Central memory CD8-positive, alpha-beta T cell (primary cell): ENCODE measurements around the gene TMEM187.

Source experiments
- ATAC-seq: fragments of 150-1000 bp; cut with Tn5 transposase; replicated peaks from 2 replicates; pipeline ENCODE4 v1.10.0; 2022; ENCODE audit warnings: mild to moderate bottlenecking, moderate FRiP score, moderate number of reproducible peaks; ENCODE audit not compliant: poor library complexity, severe bottlenecking; ENCODE audit errors: extremely low read depth
- DNase-seq, 2 donors: peaks; one replicate each; pipeline ENCODE4 v3.0.0; 2021; ENCODE audit warnings: low spot score in 2 of 2
- H3K27ac Mint-ChIP-seq: one replicate; pipeline ENCODE4 v1.8.0; 2022; ENCODE audit warnings: low read depth, mild to moderate bottlenecking, moderate library complexity, mixed read lengths
- H3K27me3 Mint-ChIP-seq: one replicate; pipeline ENCODE4 v1.8.0; 2022; ENCODE audit warnings: mixed read lengths
- H3K36me3 Mint-ChIP-seq: one replicate; pipeline ENCODE4 v1.8.0; 2022; ENCODE audit warnings: mild to moderate bottlenecking, moderate library complexity, mixed read lengths; ENCODE audit not compliant: insufficient read depth
- H3K4me1 Mint-ChIP-seq: one replicate; pipeline ENCODE4 v1.8.0; 2022; ENCODE audit warnings: mixed read lengths
- H3K4me3 Mint-ChIP-seq: one replicate; pipeline ENCODE4 v1.8.0; 2022; ENCODE audit warnings: mild to moderate bottlenecking, moderate library complexity, mixed read lengths
- H3K9me3 Mint-ChIP-seq: one replicate; pipeline ENCODE4 v1.8.0; 2022; ENCODE audit warnings: mixed read lengths

The TMEM187 gene

GRCh38 chrX:154010330-154011087 is 38.0 kb downstream of the TMEM187 start:
- no peak for DNase-seq
- Mint-ChIP-seq H3K9me3 (no peaks in the 10 kb centered on the region), H3K4me1 (peaks cover 6% of the 10 kb centered on the region), H3K4me3 (no peak overlapping the region), H3K27ac (no peak overlapping the region), H3K27me3 (no peaks in the 10 kb centered on the region), H3K36me3 (peaks cover 21% of the 10 kb centered on the region)
- ATAC-seq, result no peak

- Mint-ChIP-seq H3K36me3 (peaks cover 27% of the 10 kb centered on the region), H3K4me1 (peaks cover 11% of the 10 kb centered on the region), H3K27ac (peak overlapping the region; percentile 38), H3K9me3 (no peaks in the 10 kb centered on the region), H3K27me3 (no peaks in the 10 kb centered on the region), H3K4me3 (no peak overlapping the region)
- DNase-seq (no peak), ATAC-seq (no peak)
These were observed 39.1 kb downstream of the TMEM187 start for GRCh38 chrX:154011376-154012335.

DNA sequence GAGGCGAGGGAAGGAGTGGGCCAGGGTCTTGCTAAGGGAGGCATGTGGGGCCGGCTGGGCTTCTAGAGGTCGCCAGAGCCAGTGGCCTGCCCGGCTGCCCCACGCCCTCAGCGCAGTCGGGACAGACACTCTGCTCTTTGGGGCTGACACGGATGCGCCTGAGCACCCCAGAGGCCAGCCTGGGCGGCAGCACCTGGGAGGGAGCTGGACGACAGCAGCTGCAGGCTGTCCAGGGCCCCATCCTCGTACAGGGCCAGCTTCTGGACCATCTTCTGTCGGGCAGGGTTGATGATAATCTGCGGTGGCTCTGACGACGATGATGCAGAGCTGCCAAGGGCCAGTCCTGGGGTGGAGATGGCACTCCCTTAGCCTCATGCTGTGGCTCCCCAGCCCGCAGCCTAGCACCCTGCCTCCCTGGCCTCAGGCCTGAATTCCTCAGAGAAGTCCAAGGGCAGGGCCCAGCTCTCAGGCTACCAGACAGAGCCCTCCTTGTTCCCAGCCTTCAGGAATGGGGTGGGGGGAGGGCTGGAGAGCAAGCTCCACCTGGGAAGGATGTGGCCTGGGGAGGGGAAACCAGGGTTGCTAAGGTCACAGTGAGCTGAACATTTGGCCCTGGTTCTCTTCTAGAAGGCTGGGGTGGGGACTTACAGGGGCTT is 39.9 kb downstream of the TMEM187 start:
- Mint-ChIP-seq H3K4me3 (no peak overlapping the region), H3K4me1 (peaks cover 11% of the 10 kb centered on the region), H3K9me3 (no peaks in the 10 kb centered on the region), H3K27ac (no peak overlapping the region), H3K36me3 (peaks cover 30% of the 10 kb centered on the region), H3K27me3 (no peaks in the 10 kb centered on the region)
- ATAC-seq, result no peak
- DNase-seq, result no peak

GRCh38 chrX:154013001-154013421 is 40.5 kb downstream of the TMEM187 start:
- H3K36me3 Mint-ChIP-seq, result peaks cover 27% of the 10 kb centered on the region

GRCh38 chrX:154013614-154014360 is 41.2 kb downstream of the TMEM187 start:
- Mint-ChIP-seq H3K27me3 (no peaks in the 10 kb centered on the region), H3K9me3 (no peaks in the 10 kb centered on the region), H3K4me1 (peaks cover 8% of the 10 kb centered on the region), H3K27ac (no peak overlapping the region), H3K36me3 (peaks cover 31% of the 10 kb centered on the region), H3K4me3 (no peak overlapping the region)
- peak; percentile 65 for ATAC-seq
- DNase-seq, result no peak

More at GRCh38 chrX:154013001-154013421, 40.5 kb downstream of the TMEM187 start:
- no peak overlapping the region for H3K27ac Mint-ChIP-seq
- ATAC-seq (no peak), DNase-seq (no peak)
- no peak overlapping the region for H3K4me3 Mint-ChIP-seq
- H3K4me1 Mint-ChIP-seq, result peaks cover 5% of the 10 kb centered on the region
- no peaks in the 10 kb centered on the region for H3K9me3 Mint-ChIP-seq
- H3K27me3 Mint-ChIP-seq, result no peaks in the 10 kb centered on the region

- no peak overlapping the region for H3K4me3 Mint-ChIP-seq
- no peaks in the 10 kb centered on the region for H3K9me3 Mint-ChIP-seq
- no peaks in the 10 kb centered on the region for H3K27me3 Mint-ChIP-seq
- no peak for DNase-seq
- no peak for ATAC-seq
- H3K4me1 Mint-ChIP-seq, result peaks cover 10% of the 10 kb centered on the region
- H3K36me3 Mint-ChIP-seq, result peaks cover 29% of the 10 kb centered on the region
- peak overlapping the region; percentile 61 for H3K27ac Mint-ChIP-seq
These were observed 42.2 kb downstream of the TMEM187 start for GRCh38 chrX:154014429-154015380.

DNA sequence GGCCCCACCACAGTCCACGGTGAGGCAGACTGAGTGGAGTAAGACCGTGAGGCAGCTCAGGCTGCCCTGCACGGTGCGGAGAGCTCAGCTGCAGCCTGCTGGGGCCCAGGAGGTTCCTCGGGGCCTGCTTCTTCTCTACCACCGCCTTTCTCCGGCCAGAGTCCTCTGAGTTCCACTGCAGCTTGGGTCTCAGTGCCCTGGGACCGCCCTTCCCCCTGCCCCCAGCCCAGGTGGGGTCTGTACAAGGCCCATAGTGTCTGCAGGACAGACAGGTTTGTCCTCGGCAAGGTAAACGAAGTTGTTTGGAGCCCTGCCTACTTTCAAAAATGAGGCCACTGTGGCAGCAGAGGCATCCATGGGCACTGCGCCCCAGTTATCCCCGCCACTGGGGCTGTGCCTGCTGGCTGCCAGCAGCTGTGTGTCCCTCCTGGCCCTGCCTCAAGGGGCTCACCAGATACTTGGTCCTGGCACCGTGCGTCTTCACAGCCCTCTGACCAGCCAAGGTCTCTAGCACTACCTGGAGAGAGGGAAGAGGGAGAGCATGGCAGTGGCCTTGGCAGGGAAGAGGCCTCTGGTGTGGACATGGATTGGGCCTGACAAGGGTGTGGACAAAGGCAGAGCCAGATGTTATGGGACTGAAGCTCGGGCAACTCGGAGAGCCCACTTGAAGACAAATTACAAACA is 43.2 kb downstream of the TMEM187 start:
- Mint-ChIP-seq H3K9me3 (no peaks in the 10 kb centered on the region), H3K4me3 (no peak overlapping the region), H3K36me3 (peaks cover 31% of the 10 kb centered on the region), H3K27me3 (no peaks in the 10 kb centered on the region), H3K4me1 (peaks cover 16% of the 10 kb centered on the region), H3K27ac (no peak overlapping the region)
- DNase-seq (no peak), ATAC-seq (no peak)

- H3K4me3 Mint-ChIP-seq, result no peak overlapping the region
- H3K36me3 Mint-ChIP-seq, result peaks cover 31% of the 10 kb centered on the region
- peaks cover 16% of the 10 kb centered on the region for H3K4me1 Mint-ChIP-seq
- no peak for ATAC-seq
- no peak for DNase-seq
- H3K27me3 Mint-ChIP-seq, result no peaks in the 10 kb centered on the region
- no peak overlapping the region for H3K27ac Mint-ChIP-seq
- no peaks in the 10 kb centered on the region for H3K9me3 Mint-ChIP-seq
These were observed 44.0 kb downstream of the TMEM187 start for GRCh38 chrX:154016366-154017076.

DNA sequence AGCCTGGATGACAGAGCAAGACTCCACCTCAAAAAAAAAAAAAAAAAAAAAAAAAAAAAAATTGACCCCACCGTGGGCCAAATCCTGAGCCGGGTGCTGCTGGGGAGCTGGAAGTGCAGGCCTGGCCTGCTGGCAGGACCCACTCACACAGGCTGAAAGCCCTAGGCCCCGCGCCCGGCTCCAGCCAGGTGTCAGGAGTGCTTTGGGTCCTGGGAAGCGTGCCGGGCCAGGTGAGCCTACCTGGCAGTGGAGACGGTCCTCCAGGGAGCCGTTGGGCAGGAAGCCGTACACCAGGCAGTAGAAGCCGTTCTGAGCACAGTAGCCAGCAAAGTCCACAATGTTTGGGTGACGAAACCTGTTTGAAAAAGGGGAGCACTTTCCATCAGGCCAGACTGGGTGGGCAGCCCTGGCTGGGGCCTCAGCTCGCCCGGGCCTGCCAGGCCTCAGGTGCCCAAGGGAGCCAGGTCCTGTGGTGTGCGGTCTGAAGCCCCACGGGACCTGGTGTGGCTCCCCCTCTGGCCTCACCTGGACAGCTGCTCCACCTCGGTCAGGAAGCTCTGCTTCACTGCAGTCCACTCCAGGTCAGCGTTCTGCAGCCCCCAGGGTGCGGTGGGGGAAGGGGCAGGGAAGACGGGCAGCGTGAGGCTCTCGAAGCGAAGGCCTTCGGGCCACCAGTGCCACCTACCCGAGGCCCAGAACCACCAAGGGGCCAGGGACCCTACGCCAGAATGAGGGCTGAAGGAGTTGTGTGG is 45.4 kb downstream of the TMEM187 start:
- DNase-seq (no peak), ATAC-seq (no peak)
- no peak overlapping the region for H3K27ac Mint-ChIP-seq
- H3K4me1 Mint-ChIP-seq, result peaks cover 16% of the 10 kb centered on the region
- H3K36me3 Mint-ChIP-seq, result peaks cover 32% of the 10 kb centered on the region
- H3K9me3 Mint-ChIP-seq, result no peaks in the 10 kb centered on the region
- H3K27me3 Mint-ChIP-seq, result no peaks in the 10 kb centered on the region
- H3K4me3 Mint-ChIP-seq, result peak overlapping the region; percentile 86

DNA sequence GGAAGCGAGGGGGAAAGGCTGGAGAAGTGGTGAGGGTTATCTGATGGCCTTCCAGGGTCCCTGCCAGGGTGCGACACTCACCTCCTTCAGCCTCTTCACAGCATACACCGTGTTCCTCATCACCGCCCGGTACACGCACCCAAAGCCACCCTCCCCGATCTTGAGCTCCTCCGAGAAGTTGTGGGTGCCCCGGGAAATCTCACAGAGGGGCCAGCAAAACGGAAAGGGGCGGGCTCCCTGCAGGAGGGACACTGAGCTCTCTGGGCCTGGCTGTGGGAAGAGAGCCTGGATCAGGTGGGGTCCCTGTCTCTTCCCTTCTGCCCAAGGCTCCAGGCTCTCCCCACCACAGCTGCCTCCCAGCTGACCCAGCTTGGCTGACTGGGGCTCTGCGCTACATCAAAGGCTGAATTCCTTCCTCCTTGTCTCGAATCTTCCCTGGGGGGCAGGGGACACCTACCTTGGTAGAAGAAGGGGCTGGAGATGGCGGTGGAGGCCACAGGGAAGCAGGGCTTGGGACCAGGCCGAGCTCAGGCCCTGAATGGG is 46.0 kb downstream of the TMEM187 start:
- DNase-seq, result no peak
- Mint-ChIP-seq H3K27ac (peak overlapping the region; percentile 91), H3K36me3 (peaks cover 30% of the 10 kb centered on the region), H3K4me3 (peak overlapping the region; percentile 86), H3K9me3 (no peaks in the 10 kb centered on the region), H3K27me3 (no peaks in the 10 kb centered on the region), H3K4me1 (peaks cover 16% of the 10 kb centered on the region)
- no peak for ATAC-seq
